Lung (tissue), 12 donors: ENCODE results near the gene RTN4RL2. TPM values are rescaled to one million over a fixed set of nuclear protein-coding genes. Genes with fewer than 3 reads are reported as not detected.

Experiments used
- ATAC-seq: fragments of 200-7000 bp; cut with Tn5 transposase; one replicate; pipeline ENCODE4 v1.9.1; 2020; ENCODE audit warnings: moderate number of reproducible peaks; ENCODE audit not compliant: insufficient read depth, low FRiP score
- DNase-seq, 3 donors: peaks; one replicate each; pipeline ENCODE4 v3.0.0-alpha.2; 2013 to 2017
- H3K27ac ChIP-seq, 2 donors: one replicate each; pipeline ENCODE4 v1.5.1; 2013; ENCODE audit warnings: mild to moderate bottlenecking in 2 of 2, moderate library complexity in 2 of 2, control low read depth in 1 of 2, inconsistent platforms in 1 of 2, low read depth in 1 of 2, low read length in 1 of 2
- H3K27me3 ChIP-seq, 3 donors: one replicate each; pipeline ENCODE4 v1.5.1; 2013; ENCODE audit warnings: low read length in 2 of 3; ENCODE audit not compliant: control insufficient read depth in 3 of 3, insufficient read depth in 3 of 3
- H3K36me3 ChIP-seq, 4 donors: one replicate each; pipeline ENCODE4 v1.5.1; 2013; ENCODE audit warnings: low read length in 4 of 4, mild to moderate bottlenecking in 1 of 4, moderate library complexity in 1 of 4; ENCODE audit not compliant: control insufficient read depth in 4 of 4, insufficient read depth in 4 of 4
- H3K4me1 ChIP-seq, 5 donors: one replicate each; pipeline ENCODE4 v1.5.1; 2013; ENCODE audit warnings: low read length in 5 of 5, mild to moderate bottlenecking in 2 of 5, moderate library complexity in 1 of 5; ENCODE audit not compliant: control insufficient read depth in 5 of 5, insufficient read depth in 5 of 5
- H3K4me3 ChIP-seq: one replicate; pipeline ENCODE4 v1.5.1; 2013; ENCODE audit warnings: mild to moderate bottlenecking, control low read depth, moderate library complexity
- H3K9ac ChIP-seq, 2 donors: one replicate each; pipeline ENCODE4 v1.5.1; 2013; ENCODE audit warnings: low read length in 2 of 2, control low read depth in 1 of 2; ENCODE audit not compliant: insufficient read depth in 1 of 2
- H3K9me3 ChIP-seq, 4 donors: one replicate each; pipeline ENCODE4 v1.5.1; 2013; ENCODE audit warnings: low read length in 3 of 4, mild to moderate bottlenecking in 1 of 4, moderate library complexity in 1 of 4; ENCODE audit not compliant: control insufficient read depth in 4 of 4, insufficient read depth in 3 of 4
- whole genome bisulfite sequencing, 2 donors: extraction: QIAGEN DNeasy Blood & Tissue Kit; methylation state at CpG; one replicate each; pipeline ENCODE4 v1.1.7; 2013; 5-methylcytosine and 5-hydroxymethylcytosine counted together
- polyA plus RNA-seq, 2 donors: library from polyadenylated mRNA; stranded (reverse); fragments of 200-250 nt; gene quantifications; one replicate each; pipeline ENCODE4 v1.2.1, GENCODE V29; 2013
- total RNA-seq, 2 donors: library from RNA; depleted of rRNA in 1 of 2; stranded (reverse); fragments of >200 nt in 1 of 2; gene quantifications; one replicate each; pipeline ENCODE4 v1.2.1, GENCODE V29; 2014 to 2021
- TF ChIP-seq, protein P1 (sequence below): IDR thresholded peaks from 2 replicates; pipeline ENCODE4 v1.5.1; 2012; ENCODE audit warnings: mild to moderate bottlenecking; ENCODE audit errors: control extremely low read depth, extremely low read depth
- donor health status: control.
- donor health status: control.
- donor health status: Bipolar disorder and iron deficiency.
- donor health status: healthy.
- donor health status: DM: yes; HTN: yes; CAD: no.

Gene RTN4RL2
- total and polyA plus RNA-seq, 4 donors, result 0.31 to 4.8 (median 1.6) TPM

DNA sequence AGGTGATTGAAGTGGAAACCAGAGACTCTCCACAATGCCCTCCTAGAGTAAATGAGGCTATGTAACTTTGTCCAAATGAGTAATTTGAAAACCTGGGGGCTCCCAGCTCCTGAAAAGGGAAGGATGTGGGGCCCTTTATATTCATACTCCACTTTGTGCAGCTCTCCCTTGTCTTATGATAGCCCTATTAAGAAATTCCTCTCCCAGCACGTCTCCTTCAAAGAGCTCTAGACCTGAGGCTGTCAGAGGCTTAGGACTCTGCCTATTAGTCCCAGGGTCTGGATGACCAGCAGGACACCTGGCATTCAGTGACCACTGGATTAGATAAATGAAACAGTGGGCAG is 53.1 kb downstream of the RTN4RL2 start:
- DNase-seq (no peak), ATAC-seq (no peak)
- H3K27me3 ChIP-seq, result peaks cover 0 to 4% (median 0%) of the 10 kb centered on the region in 3 donors
- H3K36me3 ChIP-seq, result no peaks in the 10 kb centered on the region
- TF ChIP-seq, protein P1, sequence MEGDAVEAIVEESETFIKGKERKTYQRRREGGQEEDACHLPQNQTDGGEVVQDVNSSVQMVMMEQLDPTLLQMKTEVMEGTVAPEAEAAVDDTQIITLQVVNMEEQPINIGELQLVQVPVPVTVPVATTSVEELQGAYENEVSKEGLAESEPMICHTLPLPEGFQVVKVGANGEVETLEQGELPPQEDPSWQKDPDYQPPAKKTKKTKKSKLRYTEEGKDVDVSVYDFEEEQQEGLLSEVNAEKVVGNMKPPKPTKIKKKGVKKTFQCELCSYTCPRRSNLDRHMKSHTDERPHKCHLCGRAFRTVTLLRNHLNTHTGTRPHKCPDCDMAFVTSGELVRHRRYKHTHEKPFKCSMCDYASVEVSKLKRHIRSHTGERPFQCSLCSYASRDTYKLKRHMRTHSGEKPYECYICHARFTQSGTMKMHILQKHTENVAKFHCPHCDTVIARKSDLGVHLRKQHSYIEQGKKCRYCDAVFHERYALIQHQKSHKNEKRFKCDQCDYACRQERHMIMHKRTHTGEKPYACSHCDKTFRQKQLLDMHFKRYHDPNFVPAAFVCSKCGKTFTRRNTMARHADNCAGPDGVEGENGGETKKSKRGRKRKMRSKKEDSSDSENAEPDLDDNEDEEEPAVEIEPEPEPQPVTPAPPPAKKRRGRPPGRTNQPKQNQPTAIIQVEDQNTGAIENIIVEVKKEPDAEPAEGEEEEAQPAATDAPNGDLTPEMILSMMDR, result no peak
- WGBS, 2 donors, result 27 to 37% methylated on average over 1 of the region's 1 CpG
- no peak overlapping the region for H3K4me3 ChIP-seq
- H3K9ac ChIP-seq, result no peak overlapping the region
- no peaks in the 10 kb centered on the region for H3K9me3 ChIP-seq
- H3K4me1 ChIP-seq, result peaks cover 0 to 8% (median 4%) of the 10 kb centered on the region in 5 donors
- no peak overlapping the region for H3K27ac ChIP-seq

DNA sequence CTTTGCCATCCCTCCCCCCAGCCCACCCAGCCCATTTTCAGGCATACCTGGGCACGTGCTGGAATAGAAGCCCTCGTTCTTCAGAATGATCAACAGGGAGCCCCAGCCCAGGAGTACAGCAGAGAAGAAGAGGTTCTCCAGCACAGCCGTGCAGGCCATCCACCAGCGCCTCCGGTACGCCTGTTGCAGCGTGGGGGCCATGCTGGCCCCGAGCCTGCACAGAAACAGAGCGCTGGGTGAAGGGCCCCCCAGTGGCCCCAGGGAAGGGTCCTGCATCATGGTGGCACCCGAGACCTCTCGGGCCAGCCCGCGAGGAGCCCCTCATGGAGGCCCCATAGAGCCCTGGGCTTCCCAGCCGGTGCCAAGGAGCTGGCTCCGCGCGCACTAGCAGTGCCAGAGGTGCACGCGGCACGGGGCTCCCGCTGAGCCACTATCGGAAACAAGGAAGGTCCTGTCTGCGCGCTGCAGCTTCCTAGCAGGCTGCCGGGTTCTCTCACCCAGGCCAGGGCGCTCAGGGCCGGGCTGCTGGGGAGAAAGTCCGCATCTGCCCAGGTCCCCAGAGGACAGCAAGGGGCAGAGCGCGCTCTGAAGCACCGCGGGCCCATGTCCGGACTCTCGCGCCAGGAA is 53.7 kb downstream of the RTN4RL2 start:
- ATAC-seq (peak; percentile 43), DNase-seq (peak; percentile 36 to 53 (median 40))
- WGBS, 2 donors, result 15 to 17% methylated on average over 35 of the region's 35 CpGs
- Histone ChIP-seq H3K9me3 (no peaks in the 10 kb centered on the region), H3K36me3 (no peaks in the 10 kb centered on the region), H3K9ac (no peak overlapping the region), H3K27me3 (peaks cover 0 to 4% (median 0%) of the 10 kb centered on the region in 3 donors), H3K27ac (no peak overlapping the region), H3K4me1 (peaks cover 0 to 8% (median 4%) of the 10 kb centered on the region in 5 donors), H3K4me3 (peak overlapping the region; percentile 74)
- TF ChIP-seq, protein P1, result no peak

DNA sequence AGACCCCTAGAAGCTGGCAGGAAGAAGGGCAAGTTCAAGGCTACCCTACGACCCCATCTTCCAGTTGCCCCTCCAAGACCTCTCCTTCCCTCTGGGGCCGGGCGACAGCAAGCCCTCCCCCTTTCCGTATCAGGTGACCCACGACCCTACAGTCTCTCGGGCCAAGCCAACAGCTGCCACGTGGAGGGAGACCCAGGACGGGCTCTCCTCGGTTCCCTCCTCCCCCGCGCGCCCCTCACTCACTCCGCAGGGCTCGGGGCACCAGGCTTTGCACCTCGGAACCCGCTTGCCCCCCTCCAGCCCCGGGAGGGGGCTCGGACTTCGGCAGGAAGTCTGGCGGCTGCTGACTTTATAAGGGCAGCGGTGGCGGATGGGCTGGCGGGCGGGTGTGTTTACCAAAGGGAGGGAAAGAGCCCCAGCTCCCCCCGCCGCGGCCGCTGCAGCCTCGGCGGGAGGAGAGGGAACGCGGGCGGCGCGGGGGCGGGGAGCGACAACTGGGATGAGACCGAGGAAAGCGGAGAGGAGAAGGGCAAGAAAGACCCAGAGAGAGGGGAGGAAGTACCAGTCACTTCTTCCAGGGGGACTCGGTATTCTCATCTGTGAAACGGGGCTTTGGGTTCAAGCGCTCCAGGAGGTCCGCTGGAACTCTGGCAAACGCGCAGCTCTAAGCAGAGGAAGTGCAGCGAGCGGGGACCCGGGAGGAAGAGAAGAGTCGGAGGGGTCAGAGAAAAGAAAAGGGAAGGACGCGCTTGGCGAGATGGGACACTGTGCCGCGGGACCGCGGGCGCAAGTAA is 54.4 kb downstream of the RTN4RL2 start:
- Histone ChIP-seq H3K36me3 (no peaks in the 10 kb centered on the region), H3K4me3 (peak overlapping the region; percentile 74), H3K27ac (peak overlapping the region in 1 of 2 donors; percentile 55), H3K9ac (peak overlapping the region in 1 of 2 donors; percentile 47), H3K9me3 (no peaks in the 10 kb centered on the region), H3K4me1 (peaks cover 0 to 8% (median 4%) of the 10 kb centered on the region in 5 donors), H3K27me3 (peaks cover 0 to 4% (median 0%) of the 10 kb centered on the region in 3 donors)
- WGBS, 2 donors, result 0% methylated on average over 52 to 57 of the region's 57 CpGs
- peak; percentile 48 to 71 (median 57) for DNase-seq
- ATAC-seq, result peak; percentile 28
- TF ChIP-seq, protein P1, result no peak
